Ecto neural progenitor cell (in vitro differentiated cells): ENCODE data around the gene ARHGAP42.
"Not testable (repeated sequence)": the region's sequence is repeated elsewhere in the genome, so short reads cannot be mapped to it uniquely, and the experiment has no call there.

ENCODE experiments used
- DNase-seq: peaks from one replicate; pipeline ENCODE4 v3.0.0-alpha.2; 2018; ENCODE audit warnings: low spot score

The ARHGAP42 gene

GRCh38 chr11:100719809-100720221 lies 32.7 kb downstream of the ARHGAP42 start:
- DNase-seq: no peak

GRCh38 chr11:100726680-100727079 lies 39.6 kb downstream of the ARHGAP42 start:
- DNase-seq: no peak

- no peak for DNase-seq
Measured at GRCh38 chr11:100727410-100727809, 40.3 kb downstream of the ARHGAP42 start.

- no peak for DNase-seq
Measured at GRCh38 chr11:100730266-100730665, 43.2 kb downstream of the ARHGAP42 start.

- no peak for DNase-seq
Measured at GRCh38 chr11:100731471-100731870, 44.4 kb downstream of the ARHGAP42 start.

- DNase-seq: no peak
Measured at GRCh38 chr11:100732949-100733348, 45.9 kb downstream of the ARHGAP42 start.

- DNase-seq: no peak
Measured at GRCh38 chr11:100734743-100735527, 47.8 kb downstream of the ARHGAP42 start.

GRCh38 chr11:100735949-100736675 lies 49.0 kb downstream of the ARHGAP42 start:
- DNase-seq: no peak

- DNase-seq: no peak
Measured at GRCh38 chr11:100738701-100739270, 51.7 kb downstream of the ARHGAP42 start.

- DNase-seq: no peak
Measured at GRCh38 chr11:100739666-100740065, 52.6 kb downstream of the ARHGAP42 start.

GRCh38 chr11:100740440-100740839 lies 53.4 kb downstream of the ARHGAP42 start:
- DNase-seq: no peak

GRCh38 chr11:100741866-100742625 lies 55.0 kb downstream of the ARHGAP42 start:
- no peak for DNase-seq

GRCh38 chr11:100746448-100746847 lies 59.4 kb downstream of the ARHGAP42 start:
- no peak for DNase-seq

GRCh38 chr11:100748153-100748552 lies 61.1 kb downstream of the ARHGAP42 start:
- no peak for DNase-seq

- DNase-seq: not testable (repeated sequence)
Measured at GRCh38 chr11:100749887-100750565, 62.9 kb downstream of the ARHGAP42 start.

- not testable (repeated sequence) for DNase-seq
Measured at GRCh38 chr11:100750566-100750891, 63.4 kb downstream of the ARHGAP42 start.

GRCh38 chr11:100752371-100753171 lies 65.5 kb downstream of the ARHGAP42 start:
- no peak for DNase-seq

- peak; percentile 57 for DNase-seq
Measured at GRCh38 chr11:100753172-100753543, 66.1 kb downstream of the ARHGAP42 start.

- peak; percentile 58 for DNase-seq
Measured at GRCh38 chr11:100753571-100753970, 66.5 kb downstream of the ARHGAP42 start.

GRCh38 chr11:100756559-100756958 lies 69.5 kb downstream of the ARHGAP42 start:
- DNase-seq: no peak

- no peak for DNase-seq
Measured at GRCh38 chr11:100757646-100758045, 70.6 kb downstream of the ARHGAP42 start.
